SK-N-SH (cell line): ENCODE data around the gene APBB2. TPM values are rescaled to one million over a fixed set of nuclear protein-coding genes. Genes with fewer than 3 reads are reported as not detected.

ENCODE experiments used
- CTCF ChIA-PET: fragments of 300-600, 350-600 bp; formaldehyde crosslinking; extraction: SDS; loops from one replicate; lab custom pipeline; 2021; lab: Yijun Ruan, JAX
- POLR2A ChIA-PET: fragments of 350-600 bp; sonication (Branson Sonifier 250); formaldehyde crosslinking; extraction: SDS; loops from one replicate; lab custom pipeline; 2020; ENCODE audit warnings: antibody characterized with exemption, inconsistent platforms; lab: Yijun Ruan, JAX
- DNase-seq: peaks from one replicate; pipeline ENCODE4 v3.0.0; 2012
- H2AFZ ChIP-seq: fragments of 200-600 bp; sonication (generic); 2 replicates; pipeline ENCODE4 v1.8.1; 2016; ENCODE audit warnings: antibody characterized with exemption, mild to moderate bottlenecking, low read depth
- H3F3A ChIP-seq: fragments of 200-600 bp; sonication (generic); replicated peaks from 2 replicates; pipeline ENCODE3; 2016; ENCODE audit warnings: antibody characterized with exemption, mild to moderate bottlenecking; ENCODE audit not compliant: insufficient read depth
- H3K27ac ChIP-seq, 2 experiments: fragments of 200-500 bp in 1 of 2; fragments of 200-600 bp in 1 of 2; sonication (Bioruptor generic) in 1 of 2; sonication (generic), shearing (Covaris generic) in 1 of 2; 2 replicates each; pipeline versions ENCODE4 v1.5.1 to v1.6.1; 2014 to 2016; ENCODE audit warnings: low read depth in 2 of 2, inconsistent platforms in 1 of 2, low read length in 1 of 2, mild to moderate bottlenecking in 1 of 2, mixed read lengths in 1 of 2
- H3K27me3 ChIP-seq: fragments of 200-600 bp; sonication (generic), shearing (Covaris generic); 2 replicates; pipeline ENCODE4 v1.6.1; 2016; ENCODE audit warnings: mixed run types; ENCODE audit not compliant: insufficient read depth
- H3K36me3 ChIP-seq, 2 experiments: fragments of 200-500 bp in 1 of 2; fragments of 200-600 bp in 1 of 2; sonication (Bioruptor generic) in 1 of 2; sonication (generic) in 1 of 2; replicated peaks in 1 of 2; 2 replicates each; pipeline versions ENCODE3 to v1.5.1; 2014 to 2016; ENCODE audit warnings: low read length in 1 of 2, mild to moderate bottlenecking in 1 of 2; ENCODE audit not compliant: insufficient read depth in 2 of 2, control insufficient read depth in 1 of 2
- H3K4me1 ChIP-seq, 2 experiments: fragments of 200-500 bp in 1 of 2; fragments of 200-600 bp in 1 of 2; sonication (Bioruptor generic) in 1 of 2; sonication (generic), shearing (Covaris generic) in 1 of 2; 2 replicates each; pipeline versions ENCODE4 v1.5.1 to v1.6.1; 2014 to 2016; ENCODE audit warnings: low read depth in 1 of 2, low read length in 1 of 2, mixed run types in 1 of 2; ENCODE audit not compliant: insufficient read depth in 2 of 2, control insufficient read depth in 1 of 2
- H3K4me2 ChIP-seq: fragments of 200-600 bp; sonication (generic), shearing (Covaris generic); 2 replicates; pipeline ENCODE4 v1.6.1; 2017; ENCODE audit warnings: mixed run types
- H3K4me3 ChIP-seq, 2 experiments: fragments of 200-500 bp in 1 of 2; fragments of 200-600 bp in 1 of 2; sonication (Bioruptor generic) in 1 of 2; sonication (generic), shearing (Covaris generic) in 1 of 2; 2 replicates each; pipeline versions ENCODE4 v1.5.1 to v1.8.1; 2014 to 2016; ENCODE audit warnings: low read depth in 2 of 2, inconsistent platforms in 1 of 2, low read length in 1 of 2, mild to moderate bottlenecking in 1 of 2, mixed read lengths in 1 of 2, moderate library complexity in 1 of 2
- H3K79me2 ChIP-seq: fragments of 200-600 bp; sonication (generic); 2 replicates; pipeline ENCODE4 v1.8.1; 2017; ENCODE audit warnings: mild to moderate bottlenecking; ENCODE audit not compliant: insufficient read depth
- H3K9ac ChIP-seq: fragments of 200-600 bp; sonication (generic); 2 replicates; pipeline ENCODE4 v1.6.1; 2017; ENCODE audit warnings: mixed run types
- H3K9me2 ChIP-seq: fragments of 200-600 bp; sonication (generic); 2 replicates; pipeline ENCODE4 v1.6.1; 2017; ENCODE audit warnings: mixed run types
- H3K9me3 ChIP-seq: fragments of 200-600 bp; sonication (generic); 2 replicates; pipeline ENCODE4 v1.6.1; 2017; ENCODE audit warnings: mixed run types, mild to moderate bottlenecking, moderate library complexity
- H4K20me1 ChIP-seq: fragments of 200-600 bp; sonication (generic); 2 replicates; pipeline ENCODE4 v1.6.1; 2017; ENCODE audit warnings: mild to moderate bottlenecking, mixed run types; ENCODE audit not compliant: insufficient read depth
- CTCF ChIP-seq: fragments of 200-600 bp; sonication (generic); IDR thresholded peaks from 2 replicates; pipeline ENCODE4 v1.6.1; 2017; ENCODE audit warnings: antibody characterized with exemption, mild to moderate bottlenecking, moderate library complexity
- EP300 ChIP-seq, 2 experiments: IDR thresholded peaks; 2 replicates each; pipeline versions ENCODE4 v1.4.0 to v1.6.1; 2012; ENCODE audit warnings: borderline replicate concordance in 1 of 2, low read depth in 1 of 2, low read length in 1 of 2
- FOXM1 ChIP-seq: IDR thresholded peaks from 2 replicates; pipeline ENCODE4 v1.4.0; 2012; ENCODE audit warnings: low read depth, mild to moderate bottlenecking
- GABPA ChIP-seq: IDR thresholded peaks from 2 replicates; pipeline ENCODE4 v1.4.0; 2012; ENCODE audit warnings: low read depth, mild to moderate bottlenecking
- GATA2 ChIP-seq: sonication (generic); formaldehyde crosslinking; IDR thresholded peaks from 2 replicates; pipeline ENCODE4 v1.5.0; 2020; ENCODE audit warnings: mild to moderate bottlenecking, missing genetic modification reagents
- IRF3 ChIP-seq: fragments of 150-350 bp; IDR thresholded peaks from 2 replicates; pipeline ENCODE4 v1.6.1; 2016; ENCODE audit warnings: mild to moderate bottlenecking, low read depth, low read length
- MAX ChIP-seq: IDR thresholded peaks from 2 replicates; pipeline ENCODE4 v1.4.0; 2012; ENCODE audit warnings: low read depth
- MXI1 ChIP-seq: IDR thresholded peaks from 2 replicates; pipeline ENCODE4 v1.6.1; 2012; ENCODE audit warnings: mild to moderate bottlenecking, low read depth, low read length, improper control_type of control experiment
- SMC3 ChIP-seq: IDR thresholded peaks from 2 replicates; pipeline ENCODE4 v1.6.1; 2012; ENCODE audit warnings: low read depth, low read length, improper control_type of control experiment
- TCF12 ChIP-seq: IDR thresholded peaks from 2 replicates; pipeline ENCODE4 v1.4.0; 2012
- TEAD4 ChIP-seq: IDR thresholded peaks from 2 replicates; pipeline ENCODE4 v1.4.0; 2012; ENCODE audit warnings: mild to moderate bottlenecking, borderline replicate concordance; ENCODE audit not compliant: insufficient read depth
- USF1 ChIP-seq: IDR thresholded peaks from 2 replicates; pipeline ENCODE4 v1.4.0; 2012; ENCODE audit warnings: low read depth, borderline replicate concordance
- WGBS: methylation state at CpG from one replicate; pipeline ENCODE4 v1.1.6; 2017; ENCODE audit warnings: low lambda C conversion rate; 5-methylcytosine and 5-hydroxymethylcytosine counted together
- polyA plus RNA-seq, 3 experiments: library from polyadenylated mRNA; depleted of rRNA; stranded (reverse); fragments of >200 nt; gene quantifications; 2 replicates each; pipeline ENCODE4 v1.2.3, GENCODE V29; 2012

The APBB2 gene
- polyA plus RNA-seq, 1 of the 3 experiments (the other 2 are of a cell fraction), result 49.8 TPM

- H3K79me2 ChIP-seq, result peaks cover 87% of the 10 kb centered on the region
- H4K20me1 ChIP-seq, result no peaks in the 10 kb centered on the region
- peak overlapping the region; percentile 63; the same call in 1 of the 2 replicates for H3K9ac ChIP-seq
- no peak for TF ChIP-seq IRF3
- no peak for TF ChIP-seq MAX
- TF ChIP-seq TEAD4, result no peak
- no peak for TF ChIP-seq GATA2 (CRISPR knock-in tag)
- peaks cover 13 to 44% of the 10 kb centered on the region in 2 experiments for H3K4me1 ChIP-seq
- H3K27ac ChIP-seq, result peak overlapping the region; percentile 88 to 97
- ChIA-PET CTCF (no interaction called here), POLR2A (no interaction called here)
- DNase-seq, result no peak
- H3K9me2 ChIP-seq, result no peaks in the 10 kb centered on the region
- no peaks in the 10 kb centered on the region for H3K9me3 ChIP-seq
- no peaks in the 10 kb centered on the region for H3K27me3 ChIP-seq
- H3K4me2 ChIP-seq, result peak overlapping the region; percentile 77; the same call in 1 of the 2 replicates
- peaks cover 58% of the 10 kb centered on the region for H3F3A ChIP-seq
- no peak overlapping the region for H3K4me3 ChIP-seq
- WGBS, result 78% methylated on average over 5 of the region's 5 CpGs
- H2AFZ ChIP-seq, result no peak overlapping the region
- H3K36me3 ChIP-seq, result peaks cover 0 to 11% of the 10 kb centered on the region in 2 experiments
Measured at GRCh38 chr4:41144812-41145211, 69.5 kb downstream of the APBB2 start.

GRCh38 chr4:41144040-41144379 is 70.3 kb downstream of the APBB2 start:
- H4K20me1 ChIP-seq, result no peaks in the 10 kb centered on the region
- H3K79me2 ChIP-seq, result peaks cover 88% of the 10 kb centered on the region
- TF ChIP-seq IRF3 (no peak), EP300 (IDR thresholded peaks at IDR 0.05; ENCODE audit: borderline replicate concordance in 1 of 2, low read depth in 1 of 2, low read length in 1 of 2) (no peak), SMC3 (no peak), MAX (no peak), USF1 (no peak), CTCF (no peak), GABPA (no peak), MXI1 (no peak), TCF12 (no peak), FOXM1 (no peak)
- TF ChIP-seq, all 33 proteins: peak for 0
- peak overlapping the region in 1 of 2 experiments; percentile 23; a peak in 1 of 4 replicates for H3K4me3 ChIP-seq
- H3K36me3 ChIP-seq, result peaks cover 0 to 18% of the 10 kb centered on the region in 2 experiments
- H3K4me1 ChIP-seq, result peaks cover 13 to 44% of the 10 kb centered on the region in 2 experiments
- peaks cover 61% of the 10 kb centered on the region for H3F3A ChIP-seq
- H3K4me2 ChIP-seq, result peak overlapping the region; percentile 77
- no peaks in the 10 kb centered on the region for H3K9me3 ChIP-seq
- no peaks in the 10 kb centered on the region for H3K27me3 ChIP-seq
- peak overlapping the region; percentile 88 to 97; a peak in 3 of 4 replicates for H3K27ac ChIP-seq
- peak overlapping the region; percentile 63; the same call in 1 of the 2 replicates for H3K9ac ChIP-seq
- no peak for DNase-seq
- 85% methylated on average over 3 of the region's 3 CpGs for whole genome bisulfite sequencing
- H3K9me2 ChIP-seq, result no peaks in the 10 kb centered on the region
- CTCF ChIA-PET, result no interaction called here
- POLR2A ChIA-PET, result no interaction called here
- H2AFZ ChIP-seq, result no peak overlapping the region
